ENCODE measurements around the gene RIMOC1.

Gene RIMOC1

GRCh38 chr5:41903892-41904799, at the start of gene RIMOC1:
Gene RIMOC1, plus strand, starts transcription at chr5:41904344. Its CDS starts 24 bp downstream, at chr5:41904368.
- DNase-seq = peak; percentile 97 to 99

- peak; percentile 30 to 58 for DNase-seq
Measured at GRCh38 chr5:41856644-41857491, 47.3 kb upstream of the RIMOC1 start.

- no peak for DNase-seq
Measured at GRCh38 chr5:41857989-41858388, 46.2 kb upstream of the RIMOC1 start.

GRCh38 chr5:41858890-41859289, 45.3 kb upstream of the RIMOC1 start:
- DNase-seq = no peak

GRCh38 chr5:41863871-41864486, 40.2 kb upstream of the RIMOC1 start:
- DNase-seq = no peak

GRCh38 chr5:41869151-41869723, 34.9 kb upstream of the RIMOC1 start:
- peak in 1 of 2 donors; percentile 33 for DNase-seq

- peak; percentile 94 for DNase-seq
Measured at GRCh38 chr5:41869724-41870626, 34.2 kb upstream of the RIMOC1 start, which contains the start of gene OXCT1. Gene OXCT1, minus strand, starts transcription at chr5:41870425. Its CDS starts 67 bp downstream, at chr5:41870358.

- no peak for DNase-seq
Measured at GRCh38 chr5:41870627-41871048, 33.5 kb upstream of the RIMOC1 start.

GRCh38 chr5:41871852-41872251, 32.3 kb upstream of the RIMOC1 start:
- DNase-seq = no peak

- no peak for DNase-seq
Measured at GRCh38 chr5:41874512-41875060, 29.6 kb upstream of the RIMOC1 start.

- DNase-seq = no peak
Measured at GRCh38 chr5:41875121-41875520, 29.0 kb upstream of the RIMOC1 start.

- DNase-seq = no peak
Measured at GRCh38 chr5:41876678-41877077, 27.5 kb upstream of the RIMOC1 start.

GRCh38 chr5:41877408-41877807, 26.7 kb upstream of the RIMOC1 start:
- no peak for DNase-seq

- no peak for DNase-seq
Measured at GRCh38 chr5:41878173-41878572, 26.0 kb upstream of the RIMOC1 start.

GRCh38 chr5:41878643-41879478, 25.3 kb upstream of the RIMOC1 start:
- DNase-seq = no peak

- DNase-seq = no peak
Measured at GRCh38 chr5:41882765-41883164, 21.4 kb upstream of the RIMOC1 start.

- DNase-seq = no peak
Measured at GRCh38 chr5:41883243-41883642, 20.9 kb upstream of the RIMOC1 start.

GRCh38 chr5:41883936-41884335, 20.2 kb upstream of the RIMOC1 start:
- no peak for DNase-seq

GRCh38 chr5:41885286-41885685, 18.9 kb upstream of the RIMOC1 start:
- DNase-seq = no peak

GRCh38 chr5:41891066-41891707, 13.0 kb upstream of the RIMOC1 start:
- DNase-seq = no peak

Measured in stimulated activated CD4-positive, alpha-beta T cell treated with anti-CD3 and anti-CD28 coated beads, Interleukin-2, amount 100 ng/mL, for 24 hours (primary cell).